Stomach (tissue), 9 donors: ENCODE data around the gene NPAS3. TPM values are rescaled to one million over a fixed set of nuclear protein-coding genes. Genes with fewer than 3 reads are reported as not detected.

Experiments
- DNase-seq, 2 donors: peaks; one replicate each; pipeline versions ENCODE4 v3.0.0 to v3.0.0-alpha.2; 2013 to 2019
- H3K27ac ChIP-seq, 5 donors: fragments of 200-600 bp in 4 of 5; sonication (generic) in 4 of 5; one replicate each; pipeline ENCODE4 v1.5.1; 2013 to 2019; ENCODE audit warnings: mild to moderate bottlenecking in 1 of 5, moderate library complexity in 1 of 5
- H3K27me3 ChIP-seq, 3 donors: fragments of 200-600 bp; sonication (generic); one replicate each; pipeline ENCODE4 v1.5.1; 2017 to 2019; ENCODE audit warnings: mixed run types in 1 of 3
- H3K36me3 ChIP-seq, 4 donors: fragments of 200-600 bp; sonication (generic); 1 replicate in 3 of 4; 2 replicates in 1 of 4; pipeline ENCODE4 v1.5.1; 2016 to 2019
- H3K4me1 ChIP-seq, 4 donors: fragments of 200-600 bp; sonication (generic); one replicate each; pipeline ENCODE4 v1.5.1; 2016 to 2019
- H3K4me3 ChIP-seq, 4 donors: fragments of 200-600 bp; sonication (generic) in 3 of 4; one replicate each; pipeline ENCODE4 v1.5.1; 2016 to 2019; ENCODE audit warnings: mild to moderate bottlenecking in 1 of 4
- H3K9me3 ChIP-seq, 4 donors: fragments of 200-600 bp; sonication (generic); one replicate each; pipeline ENCODE4 v1.5.1; 2016 to 2019
- EP300 ChIP-seq: sonication (generic); formaldehyde crosslinking; IDR thresholded peaks from one replicate; pipeline ENCODE4 v1.6.1; 2017; ENCODE audit warnings: antibody characterized with exemption
- POLR2A ChIP-seq, 4 donors: fragments of 450-650 bp; IDR thresholded peaks; one replicate each; pipeline ENCODE4 v1.6.1; 2016; ENCODE audit warnings: antibody characterized with exemption in 4 of 4, control low read depth in 2 of 4, mild to moderate bottlenecking in 1 of 4, moderate library complexity in 1 of 4
- POLR2AphosphoS5 ChIP-seq, 3 donors: sonication (generic); formaldehyde crosslinking; IDR thresholded peaks; one replicate each; pipeline ENCODE4 v1.6.1; 2016; ENCODE audit warnings: antibody characterized with exemption in 3 of 3
- WGBS, 5 donors: extraction: QIAGEN DNeasy Blood & Tissue Kit in 3 of 5; methylation state at CpG; one replicate each; pipeline versions ENCODE4 v1.1.5 to v1.1.7; 2013 to 2018; 5-methylcytosine and 5-hydroxymethylcytosine counted together
- intact Hi-C: fragments of 100-400 bp; cut with DNase I; formaldehyde crosslinking; loops from one replicate; pipeline ENCODE4 v1.15.1; 2023; ENCODE audit warnings: low total_unique reads
- polyA plus RNA-seq, 3 donors: library from polyadenylated mRNA; stranded (reverse); fragments of 200-250 nt; gene quantifications; one replicate each; pipeline ENCODE4 v1.2.3, GENCODE V29; 2013
- total RNA-seq, 5 donors: library from RNA; depleted of rRNA; stranded (reverse); fragments of >200 nt; gene quantifications; one replicate each; pipeline versions ENCODE4 v1.1.0 to v1.2.3, GENCODE V29; 2014 to 2016
- TF ChIP-seq, protein P1 (sequence below), 7 experiments: fragments of 450-650 bp in 4 of 7; fragments of 200-600 bp in 3 of 7; sonication (generic) in 3 of 7; IDR thresholded peaks; one replicate each; pipeline ENCODE4 v1.5.1; 2016 to 2019; ENCODE audit warnings: antibody characterized with exemption in 7 of 7, control low read depth in 2 of 7, mild to moderate bottlenecking in 1 of 7
- donor health status: healthy with polysubstance abuse.
- donor health status: Bipolar disorder and iron deficiency.
- donor health status: healthy.

The NPAS3 gene
- total and polyA plus RNA-seq, 8 donors = under 0.01 to 7.9 (median 0.76) TPM; not detected in 1

DNA sequence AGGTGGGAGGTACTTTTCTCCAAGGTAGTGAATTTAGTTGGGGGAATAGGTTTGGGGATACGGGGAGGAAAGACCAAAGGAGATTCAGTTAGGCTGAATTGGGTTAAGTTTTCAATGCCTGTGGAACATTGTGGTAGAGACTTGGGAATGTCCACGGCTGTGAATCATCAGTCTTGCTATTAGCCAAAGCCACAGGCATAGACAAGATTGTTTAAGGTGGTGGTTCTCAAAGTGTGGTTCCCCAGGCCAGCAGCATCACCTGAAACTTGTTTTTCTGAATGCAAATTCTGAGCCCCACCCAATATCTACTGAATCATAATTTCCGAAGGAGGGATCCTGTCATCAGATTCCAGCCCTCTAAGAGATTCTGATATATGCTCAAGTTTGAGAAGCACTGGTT lies 696.0 kb downstream of the NPAS3 start:
- intact Hi-C loops = no loop called here
- peaks cover 0 to 10% (median 0%) of the 10 kb centered on the region in 4 donors for H3K4me1 ChIP-seq
- no peak for DNase-seq

DNA sequence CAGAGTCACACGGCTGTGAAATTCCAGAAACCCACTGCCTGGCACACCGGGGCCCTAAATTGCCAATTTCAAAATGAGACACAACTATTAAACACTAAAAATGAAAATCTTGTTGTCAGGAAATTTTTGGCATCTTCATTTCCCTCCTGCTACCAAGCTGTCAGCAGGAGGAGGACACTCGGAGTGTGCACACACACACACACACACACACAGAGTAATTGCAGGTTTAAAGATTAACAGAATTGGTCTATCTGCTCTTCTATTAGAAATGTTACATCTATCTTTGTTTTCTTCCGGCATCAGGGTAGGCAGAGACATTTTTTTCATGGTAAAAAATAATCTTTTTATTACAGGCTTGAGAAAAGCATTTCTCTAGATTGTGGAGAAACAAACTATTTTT lies 698.0 kb downstream of the NPAS3 start:
- DNase-seq = no peak
- TF ChIP-seq POLR2AphosphoS5 (IDR thresholded peaks at IDR 0.05) = no peak
- TF ChIP-seq, protein P1, sequence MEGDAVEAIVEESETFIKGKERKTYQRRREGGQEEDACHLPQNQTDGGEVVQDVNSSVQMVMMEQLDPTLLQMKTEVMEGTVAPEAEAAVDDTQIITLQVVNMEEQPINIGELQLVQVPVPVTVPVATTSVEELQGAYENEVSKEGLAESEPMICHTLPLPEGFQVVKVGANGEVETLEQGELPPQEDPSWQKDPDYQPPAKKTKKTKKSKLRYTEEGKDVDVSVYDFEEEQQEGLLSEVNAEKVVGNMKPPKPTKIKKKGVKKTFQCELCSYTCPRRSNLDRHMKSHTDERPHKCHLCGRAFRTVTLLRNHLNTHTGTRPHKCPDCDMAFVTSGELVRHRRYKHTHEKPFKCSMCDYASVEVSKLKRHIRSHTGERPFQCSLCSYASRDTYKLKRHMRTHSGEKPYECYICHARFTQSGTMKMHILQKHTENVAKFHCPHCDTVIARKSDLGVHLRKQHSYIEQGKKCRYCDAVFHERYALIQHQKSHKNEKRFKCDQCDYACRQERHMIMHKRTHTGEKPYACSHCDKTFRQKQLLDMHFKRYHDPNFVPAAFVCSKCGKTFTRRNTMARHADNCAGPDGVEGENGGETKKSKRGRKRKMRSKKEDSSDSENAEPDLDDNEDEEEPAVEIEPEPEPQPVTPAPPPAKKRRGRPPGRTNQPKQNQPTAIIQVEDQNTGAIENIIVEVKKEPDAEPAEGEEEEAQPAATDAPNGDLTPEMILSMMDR (IDR thresholded peaks at IDR 0.05) = no peak
- TF ChIP-seq POLR2A (IDR thresholded peaks at IDR 0.05) = no peak
- TF ChIP-seq EP300 = no peak
- intact Hi-C loops = no loop called here
- Histone ChIP-seq H3K4me1 (no peaks in the 10 kb centered on the region), H3K27ac (no peak overlapping the region), H3K27me3 (no peaks in the 10 kb centered on the region), H3K36me3 (no peaks in the 10 kb centered on the region), H3K9me3 (no peaks in the 10 kb centered on the region), H3K4me3 (no peak overlapping the region)
- WGBS, 5 donors = 85 to 89% (median 87%) methylated on average over 4 of the region's 4 CpGs

More for the DNA sequence above, 696.0 kb downstream of the NPAS3 start:
- Histone ChIP-seq H3K36me3 (no peaks in the 10 kb centered on the region), H3K4me3 (no peak overlapping the region), H3K27ac (no peak overlapping the region), H3K27me3 (no peaks in the 10 kb centered on the region), H3K9me3 (no peaks in the 10 kb centered on the region)
- WGBS, 5 donors = 89 to 93% (median 90%) methylated on average over 3 of the region's 3 CpGs
- TF ChIP-seq POLR2AphosphoS5 (IDR thresholded peaks at IDR 0.05) (no peak), EP300 (no peak), POLR2A (IDR thresholded peaks at IDR 0.05) (no peak)
- TF ChIP-seq, protein P1 (IDR thresholded peaks at IDR 0.05) = no peak

- intact Hi-C loops = no loop called here
- 45 to 66% (median 49%) methylated on average over 6 of the region's 6 CpGs for WGBS, 5 donors
- Histone ChIP-seq H3K36me3 (no peaks in the 10 kb centered on the region), H3K4me3 (no peak overlapping the region), H3K27me3 (no peaks in the 10 kb centered on the region), H3K4me1 (no peaks in the 10 kb centered on the region), H3K9me3 (no peaks in the 10 kb centered on the region), H3K27ac (no peak overlapping the region)
- TF ChIP-seq POLR2A (IDR thresholded peaks at IDR 0.05) = no peak
- TF ChIP-seq, protein P1 (IDR thresholded peaks at IDR 0.05) = no peak
- TF ChIP-seq POLR2AphosphoS5 (IDR thresholded peaks at IDR 0.05) = no peak
- TF ChIP-seq EP300 = no peak
- no peak for DNase-seq
Measured at GRCh38 chr14:33642080-33642479, 703.4 kb downstream of the NPAS3 start.

DNA sequence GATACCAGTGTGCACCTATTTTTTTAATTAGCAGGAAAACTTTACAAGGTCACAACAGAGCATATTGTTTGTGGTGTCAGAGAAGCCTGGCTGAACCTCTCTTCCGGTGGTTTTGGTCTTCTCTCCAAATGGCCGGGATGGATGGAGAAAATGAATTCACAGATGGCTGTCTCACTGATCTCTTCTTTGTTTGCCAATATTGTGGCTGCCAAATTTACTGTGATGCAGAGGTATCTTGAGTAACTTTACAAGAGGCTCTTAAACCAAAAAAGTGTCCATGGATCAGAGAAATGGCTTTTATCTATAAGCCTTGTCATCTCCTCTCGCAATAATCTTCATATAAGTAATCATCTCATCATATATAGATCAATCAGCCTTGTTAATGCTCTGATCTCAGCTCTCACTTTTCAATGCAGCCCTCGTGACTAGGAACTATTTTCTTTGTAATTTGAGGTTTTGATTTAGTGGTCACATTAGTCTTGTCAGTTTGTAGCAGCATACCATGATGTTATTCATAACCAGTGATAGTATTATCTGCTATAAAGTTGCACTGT lies 704.1 kb downstream of the NPAS3 start:
- Histone ChIP-seq H3K4me3 (no peak overlapping the region), H3K27ac (no peak overlapping the region), H3K36me3 (no peaks in the 10 kb centered on the region), H3K9me3 (no peaks in the 10 kb centered on the region), H3K27me3 (no peaks in the 10 kb centered on the region), H3K4me1 (no peaks in the 10 kb centered on the region)
- intact Hi-C loops = no loop called here
- WGBS, 5 donors = 63 to 77% (median 69%) methylated on average over 4 of the region's 4 CpGs
- DNase-seq = no peak
- TF ChIP-seq, protein P1 (IDR thresholded peaks at IDR 0.05) = no peak
